GM18951 (cell line): ENCODE measurements around the gene HNRNPC.
"Not testable (repeated sequence)": the region's sequence is repeated elsewhere in the genome, so short reads cannot be mapped to it uniquely, and the experiment has no call there.

Experiments used
- POLR2A ChIP-seq: IDR thresholded peaks from 4 replicates; pipeline ENCODE4 v1.6.1; 2011; ENCODE audit warnings: mild to moderate bottlenecking; ENCODE audit not compliant: insufficient read length, insufficient read depth; ENCODE audit errors: extremely low read depth
- in situ Hi-C: fragments of 300-500 bp; cut with MboI; formaldehyde crosslinking; loops from one replicate; pipeline ENCODE4 v1.12.0; 2022; ENCODE audit warnings: low sequenced_read_pairs, mixed read lengths, inconsistent platforms; ENCODE audit not compliant: unreplicated experiment

HNRNPC gene

GRCh38 chr14:21287168-21287567 is 17.9 kb upstream of the HNRNPC start:
- in situ Hi-C loops = no loop called here
- TF ChIP-seq POLR2A = no peak

- in situ Hi-C loops = not testable (repeated sequence)
Observed at GRCh38 chr14:21286516-21286915, 17.3 kb upstream of the HNRNPC start.

- in situ Hi-C loops = not testable (repeated sequence)
Observed at GRCh38 chr14:21281917-21282316, 12.7 kb upstream of the HNRNPC start.

GRCh38 chr14:21279783-21280182 is 10.5 kb upstream of the HNRNPC start, which contains the start of gene RPGRIP1:
RPGRIP1 (plus strand) TSS chr14:21280083; CDS start chr14:21287977, 7,894 bp downstream.
- in situ Hi-C loops = no loop called here
- no peak for TF ChIP-seq POLR2A

- in situ Hi-C loops = no loop called here
- TF ChIP-seq POLR2A = no peak
Observed at GRCh38 chr14:21278632-21279031, 9.4 kb upstream of the HNRNPC start.

- TF ChIP-seq POLR2A = no peak
- in situ Hi-C loops = no loop called here
Observed at GRCh38 chr14:21275261-21275858, 6.1 kb upstream of the HNRNPC start.

GRCh38 chr14:21272661-21273060 is 3.4 kb upstream of the HNRNPC start:
- in situ Hi-C loops = not testable (repeated sequence)

GRCh38 chr14:21268617-21269251 is 508 bp downstream of the HNRNPC start:
- in situ Hi-C loops = no loop called here
- TF ChIP-seq POLR2A = no peak

- in situ Hi-C loops = no loop called here
- TF ChIP-seq POLR2A = no peak
Observed at GRCh38 chr14:21267886-21268616, 1.2 kb downstream of the HNRNPC start.

- TF ChIP-seq POLR2A = peak; percentile 12
- in situ Hi-C loops = no loop called here
Observed at GRCh38 chr14:21267431-21267845, 1.8 kb downstream of the HNRNPC start.

- TF ChIP-seq POLR2A = no peak
- in situ Hi-C loops = no loop called here
Observed at GRCh38 chr14:21264025-21264801, 5.0 kb downstream of the HNRNPC start.

GRCh38 chr14:21263284-21264024 is 5.8 kb downstream of the HNRNPC start:
- TF ChIP-seq POLR2A = no peak
- in situ Hi-C loops = no loop called here

GRCh38 chr14:21262410-21262809 is 6.8 kb downstream of the HNRNPC start:
- no peak for TF ChIP-seq POLR2A
- in situ Hi-C loops = no loop called here
